ENCODE results near the gene FA2H. TPM values are rescaled to one million over a fixed set of nuclear protein-coding genes. Genes with fewer than 3 reads are reported as not detected.
A peak's percentile ranks its signal among the peaks of the same experiment; 100 is the strongest.

Gene FA2H
- polyA plus RNA-seq, 2 of the 4 experiments (the other 2 are of a cell fraction) = 5.6 to 7.1 TPM

DNA sequence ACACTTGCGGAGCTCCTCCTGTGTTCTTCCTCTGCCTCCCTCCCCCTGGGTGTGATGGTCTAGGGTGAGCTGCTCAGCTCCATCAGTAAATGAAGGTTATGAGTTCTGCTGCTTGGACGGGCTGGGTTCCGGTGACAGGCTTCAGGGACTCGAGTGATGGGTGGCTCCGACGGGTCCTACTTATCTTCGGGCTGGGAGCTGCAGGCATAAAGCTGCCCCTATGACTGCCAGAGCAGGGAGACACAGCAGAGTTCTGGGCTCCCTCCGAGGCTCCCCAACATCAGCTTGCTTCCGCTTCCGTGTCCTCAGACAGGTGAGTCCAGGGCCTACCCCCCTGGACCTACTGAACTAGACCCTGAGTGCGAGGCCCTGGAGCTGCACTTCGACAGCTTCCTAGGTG lies 62.7 kb downstream of the FA2H start:
- Histone ChIP-seq H3K9me3 (no peaks in the 10 kb centered on the region), H3K4me2 (no peak overlapping the region), H3K27ac (no peak overlapping the region), H3K4me3 (no peak overlapping the region), H3K4me1 (peaks cover 7% of the 10 kb centered on the region; the same call in 2 of the 3 replicates)
- FAIRE-seq = no peak
- CTCF ChIA-PET = interaction anchor here (0.7 to 7.3 kb wide), 11 partner anchors 9 to 151 kb away, joined by 3 to 176 read pairs (median 14); partner anchors contain the start of genes FA2H and MLKL
- POLR2A ChIA-PET = no interaction called here
- WGBS (ENCODE audit: missing lambda C conversion rate) = 94% methylated on average over 11 of the region's 12 CpGs
- no peak for ATAC-seq
- TF ChIP-seq, protein P1, sequence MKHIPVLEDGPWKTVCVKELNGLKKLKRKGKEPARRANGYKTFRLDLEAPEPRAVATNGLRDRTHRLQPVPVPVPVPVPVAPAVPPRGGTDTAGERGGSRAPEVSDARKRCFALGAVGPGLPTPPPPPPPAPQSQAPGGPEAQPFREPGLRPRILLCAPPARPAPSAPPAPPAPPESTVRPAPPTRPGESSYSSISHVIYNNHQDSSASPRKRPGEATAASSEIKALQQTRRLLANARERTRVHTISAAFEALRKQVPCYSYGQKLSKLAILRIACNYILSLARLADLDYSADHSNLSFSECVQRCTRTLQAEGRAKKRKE (CRISPR knock-in tag; IDR thresholded peaks at IDR 0.05; ENCODE audit: low read depth) = no peak
- TF ChIP-seq TP53 (CRISPR knock-in tag; IDR thresholded peaks at IDR 0.05) = no peak
- DNase-seq (ENCODE audit: low read depth in 1 of 2, low spot score in 1 of 2) = no peak

DNA sequence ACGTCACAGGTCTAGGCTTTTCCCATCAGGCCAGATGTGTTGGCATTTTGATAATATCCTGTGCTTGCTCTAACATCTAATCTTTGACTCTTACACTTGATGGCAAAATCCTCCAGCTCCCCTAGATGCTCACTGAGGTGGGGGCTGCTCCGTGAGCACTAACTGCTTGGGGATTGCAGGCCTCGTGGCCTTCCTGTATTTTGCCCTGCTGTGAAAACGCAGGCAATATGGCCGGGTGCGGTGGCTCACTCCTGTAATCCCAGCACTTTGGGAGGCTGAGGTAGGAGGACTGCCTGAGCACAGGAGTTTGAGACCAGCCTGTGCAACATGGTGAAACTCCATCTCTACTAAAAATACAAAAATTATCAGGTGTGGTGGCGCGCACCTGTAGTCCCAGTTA lies 64.2 kb downstream of the FA2H start:
- 97% methylated on average over 8 of the region's 8 CpGs for WGBS (ENCODE audit: missing lambda C conversion rate)
- POLR2A ChIA-PET = no interaction called here
- DNase-seq (ENCODE audit: low read depth in 1 of 2, low spot score in 1 of 2) = no peak
- no peak for FAIRE-seq
- no peak for TF ChIP-seq JUN (IDR thresholded peaks at IDR 0.05)
- TF ChIP-seq, protein P2, sequence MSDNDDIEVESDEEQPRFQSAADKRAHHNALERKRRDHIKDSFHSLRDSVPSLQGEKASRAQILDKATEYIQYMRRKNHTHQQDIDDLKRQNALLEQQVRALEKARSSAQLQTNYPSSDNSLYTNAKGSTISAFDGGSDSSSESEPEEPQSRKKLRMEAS (IDR thresholded peaks at IDR 0.05) = no peak
- Histone ChIP-seq H3K4me3 (no peak overlapping the region), H3K27ac (no peak overlapping the region), H3K9me3 (no peaks in the 10 kb centered on the region), H3K4me1 (peaks cover 7% of the 10 kb centered on the region; the same call in 2 of the 3 replicates), H3K4me2 (no peak overlapping the region)
- CTCF ChIA-PET = interaction anchor here (0.5 to 7.3 kb wide), 30 partner anchors 9 to 425 kb away, joined by 3 to 176 read pairs (median 4); partner anchors contain the start of genes FA2H and MLKL
- ATAC-seq = no peak

DNA sequence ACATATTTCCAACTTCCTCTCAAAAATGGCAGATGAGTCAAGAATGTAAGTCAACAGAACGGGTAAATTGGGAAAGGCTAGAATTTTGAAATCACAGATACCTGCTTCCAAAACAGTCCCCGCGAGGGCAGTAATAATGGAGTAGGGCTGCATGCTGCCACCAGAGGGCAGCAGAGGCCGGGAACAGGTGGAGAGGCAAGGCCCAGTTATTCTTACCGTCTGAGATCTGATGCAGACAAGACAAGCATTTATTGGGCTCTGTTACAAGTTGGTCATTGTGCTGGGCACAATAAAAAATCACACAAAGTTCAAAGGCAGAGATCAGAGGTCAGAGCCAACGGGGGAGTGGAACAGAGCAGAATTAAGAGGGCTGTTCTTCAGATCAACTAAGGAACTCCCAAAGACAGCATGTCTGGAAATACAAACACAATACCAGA lies 65.2 kb downstream of the FA2H start:
- H3K4me2 ChIP-seq = peak overlapping the region; percentile 27; the same call in 1 of the 3 replicates

More for the DNA sequence above, 65.2 kb downstream of the FA2H start:
- Histone ChIP-seq H3K9me3 (no peaks in the 10 kb centered on the region), H3K4me3 (no peak overlapping the region), H3K27ac (peak overlapping the region; percentile 22 to 53; a peak in 4 of 6 replicates), H3K4me1 (peaks cover 7% of the 10 kb centered on the region; the same call in 2 of the 3 replicates)
- ATAC-seq = peak; percentile 98
- WGBS (ENCODE audit: missing lambda C conversion rate) = 4% methylated on average over 6 of the region's 6 CpGs
- ChIA-PET CTCF (interaction anchor here (0.7 to 7.3 kb wide), 28 partner anchors 8 to 426 kb away, joined by 3 to 176 read pairs (median 5); partner anchors contain the start of genes FA2H and MLKL), POLR2A (no interaction called here)
- DNase-seq (ENCODE audit: low read depth in 1 of 2, low spot score in 1 of 2) = peak; percentile 81 to 85
- TF ChIP-seq NFE2L2 (conservative IDR thresholded peaks at IDR 0.05; ENCODE audit: low read length) (no peak), GATA3 (IDR thresholded peaks at IDR 0.05; ENCODE audit: borderline replicate concordance) (0 out of 2 replicates have a peak, but pooled peaks have one; percentile 13), ZC3H11A (IDR thresholded peaks at IDR 0.05) (no peak), RAD21 (conservative IDR thresholded peaks at IDR 0.05 in 1 of 2, IDR thresholded peaks at IDR 0.05 in 1 of 2) (peak; percentile 99), BHLHE40 (IDR thresholded peaks at IDR 0.05; ENCODE audit: low read depth, low read length) (no peak), CHD4 (IDR thresholded peaks at IDR 0.05; ENCODE audit: borderline replicate concordance) (no peak), ZSCAN20 (CRISPR knock-in tag; IDR thresholded peaks at IDR 0.05) (no peak), CEBPB (IDR thresholded peaks at IDR 0.05) (peak in 1 of 2 experiments; percentile 53; a peak in 1 of 4 replicates), RFX5 (IDR thresholded peaks at IDR 0.05) (no peak), EHMT2 (IDR thresholded peaks at IDR 0.05; ENCODE audit: low read depth) (no peak), CBX8 (IDR thresholded peaks at IDR 0.05) (no peak), SREBF2 (IDR thresholded peaks at IDR 0.05) (no peak), EP300 (IDR thresholded peaks at IDR 0.05) (no peak), SMC3 (IDR thresholded peaks at IDR 0.05) (peak; percentile 99)
- TF ChIP-seq, protein P2 (IDR thresholded peaks at IDR 0.05) = peak; percentile 34; the same call in 1 of the 2 replicates
- TF ChIP-seq, protein P1 (CRISPR knock-in tag; IDR thresholded peaks at IDR 0.05; ENCODE audit: low read depth) = no peak
- TF ChIP-seq, protein P3, sequence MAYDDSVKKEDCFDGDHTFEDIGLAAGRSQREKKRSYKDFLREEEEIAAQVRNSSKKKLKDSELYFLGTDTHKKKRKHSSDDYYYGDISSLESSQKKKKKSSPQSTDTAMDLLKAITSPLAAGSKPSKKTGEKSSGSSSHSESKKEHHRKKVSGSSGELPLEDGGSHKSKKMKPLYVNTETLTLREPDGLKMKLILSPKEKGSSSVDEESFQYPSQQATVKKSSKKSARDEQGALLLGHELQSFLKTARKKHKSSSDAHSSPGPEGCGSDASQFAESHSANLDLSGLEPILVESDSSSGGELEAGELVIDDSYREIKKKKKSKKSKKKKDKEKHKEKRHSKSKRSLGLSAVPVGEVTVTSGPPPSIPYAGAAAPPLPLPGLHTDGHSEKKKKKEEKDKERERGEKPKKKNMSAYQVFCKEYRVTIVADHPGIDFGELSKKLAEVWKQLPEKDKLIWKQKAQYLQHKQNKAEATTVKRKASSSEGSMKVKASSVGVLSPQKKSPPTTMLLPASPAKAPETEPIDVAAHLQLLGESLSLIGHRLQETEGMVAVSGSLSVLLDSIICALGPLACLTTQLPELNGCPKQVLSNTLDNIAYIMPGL (CRISPR knock-in tag; IDR thresholded peaks at IDR 0.05; ENCODE audit: borderline replicate concordance) = no peak
- TF ChIP-seq, protein P4, sequence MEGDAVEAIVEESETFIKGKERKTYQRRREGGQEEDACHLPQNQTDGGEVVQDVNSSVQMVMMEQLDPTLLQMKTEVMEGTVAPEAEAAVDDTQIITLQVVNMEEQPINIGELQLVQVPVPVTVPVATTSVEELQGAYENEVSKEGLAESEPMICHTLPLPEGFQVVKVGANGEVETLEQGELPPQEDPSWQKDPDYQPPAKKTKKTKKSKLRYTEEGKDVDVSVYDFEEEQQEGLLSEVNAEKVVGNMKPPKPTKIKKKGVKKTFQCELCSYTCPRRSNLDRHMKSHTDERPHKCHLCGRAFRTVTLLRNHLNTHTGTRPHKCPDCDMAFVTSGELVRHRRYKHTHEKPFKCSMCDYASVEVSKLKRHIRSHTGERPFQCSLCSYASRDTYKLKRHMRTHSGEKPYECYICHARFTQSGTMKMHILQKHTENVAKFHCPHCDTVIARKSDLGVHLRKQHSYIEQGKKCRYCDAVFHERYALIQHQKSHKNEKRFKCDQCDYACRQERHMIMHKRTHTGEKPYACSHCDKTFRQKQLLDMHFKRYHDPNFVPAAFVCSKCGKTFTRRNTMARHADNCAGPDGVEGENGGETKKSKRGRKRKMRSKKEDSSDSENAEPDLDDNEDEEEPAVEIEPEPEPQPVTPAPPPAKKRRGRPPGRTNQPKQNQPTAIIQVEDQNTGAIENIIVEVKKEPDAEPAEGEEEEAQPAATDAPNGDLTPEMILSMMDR (IDR thresholded peaks at IDR 0.05) = peak; percentile 99
- peak; percentile 54 for FAIRE-seq
